Keratinocyte (primary cell): ENCODE results near the gene GATA1.

Source experiments
- EZH2 ChIP-seq: IDR thresholded peaks from one replicate; pipeline ENCODE4 v1.6.1; 2012; ENCODE audit warnings: inconsistent platforms, mild to moderate bottlenecking, low read length, moderate library complexity
- TF ChIP-seq, protein P1 (sequence below), 3 experiments: IDR thresholded peaks in 1 of 3; conservative IDR thresholded peaks in 1 of 3; optimal IDR thresholded peaks in 1 of 3; 2 replicates in 2 of 3; 3 replicates in 1 of 3; pipeline versions ENCODE3 to v1.5.1; 2011; ENCODE audit warnings: low read length in 3 of 3, mild to moderate bottlenecking in 3 of 3, moderate library complexity in 2 of 3, control low read depth in 1 of 3, inconsistent platforms in 1 of 3; ENCODE audit not compliant: insufficient read depth in 2 of 3; ENCODE audit errors: extremely low read depth in 1 of 3

DNA sequence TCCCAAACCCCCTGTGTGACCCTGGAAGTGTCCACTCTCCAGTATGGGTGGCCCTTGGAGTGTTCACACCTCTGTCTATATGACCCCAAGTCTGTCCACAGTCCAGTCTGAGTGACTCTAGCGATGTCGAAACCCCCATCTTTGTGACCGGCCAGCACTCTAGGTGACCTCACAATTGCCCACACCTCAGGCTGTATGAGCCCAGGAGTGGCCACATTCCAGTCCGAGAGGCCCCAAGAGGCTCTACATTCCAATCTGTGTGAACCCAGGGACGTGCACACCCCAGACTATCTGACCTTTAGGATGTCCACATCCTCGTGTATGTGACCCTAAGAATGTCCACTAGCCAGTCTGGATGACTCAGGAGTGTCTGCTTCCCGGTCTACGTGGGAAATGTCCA is 32.2 kb upstream of the GATA1 start:
- TF ChIP-seq, protein P1, sequence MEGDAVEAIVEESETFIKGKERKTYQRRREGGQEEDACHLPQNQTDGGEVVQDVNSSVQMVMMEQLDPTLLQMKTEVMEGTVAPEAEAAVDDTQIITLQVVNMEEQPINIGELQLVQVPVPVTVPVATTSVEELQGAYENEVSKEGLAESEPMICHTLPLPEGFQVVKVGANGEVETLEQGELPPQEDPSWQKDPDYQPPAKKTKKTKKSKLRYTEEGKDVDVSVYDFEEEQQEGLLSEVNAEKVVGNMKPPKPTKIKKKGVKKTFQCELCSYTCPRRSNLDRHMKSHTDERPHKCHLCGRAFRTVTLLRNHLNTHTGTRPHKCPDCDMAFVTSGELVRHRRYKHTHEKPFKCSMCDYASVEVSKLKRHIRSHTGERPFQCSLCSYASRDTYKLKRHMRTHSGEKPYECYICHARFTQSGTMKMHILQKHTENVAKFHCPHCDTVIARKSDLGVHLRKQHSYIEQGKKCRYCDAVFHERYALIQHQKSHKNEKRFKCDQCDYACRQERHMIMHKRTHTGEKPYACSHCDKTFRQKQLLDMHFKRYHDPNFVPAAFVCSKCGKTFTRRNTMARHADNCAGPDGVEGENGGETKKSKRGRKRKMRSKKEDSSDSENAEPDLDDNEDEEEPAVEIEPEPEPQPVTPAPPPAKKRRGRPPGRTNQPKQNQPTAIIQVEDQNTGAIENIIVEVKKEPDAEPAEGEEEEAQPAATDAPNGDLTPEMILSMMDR (optimal IDR thresholded peaks at IDR 0.05 in 1 of 3, IDR thresholded peaks at IDR 0.05 in 1 of 3, conservative IDR thresholded peaks at IDR 0.05 in 1 of 3; ENCODE audit: extremely low read depth in 1 of 3, insufficient read depth in 2 of 3, low read length in 3 of 3) = no peak
- TF ChIP-seq EZH2 = no peak
